Measurements from ENCODE around the gene C16orf96.

- no peak for TF ChIP-seq CTCF (CRISPR knock-in tag; IDR thresholded peaks at IDR 0.05)
- TF ChIP-seq ZZZ3 (CRISPR knock-in tag; IDR thresholded peaks at IDR 0.05; ENCODE audit: borderline replicate concordance): no peak
- TF ChIP-seq HOXA7 (CRISPR knock-in tag; IDR thresholded peaks at IDR 0.05): no peak
Measured at GRCh38 chr16:4610011-4611005, 54.2 kb downstream of the C16orf96 start.

All from HepG2 (cell line).